ENCODE data around the gene SUGT1.
A peak's percentile ranks its signal among the peaks of the same experiment; 100 is the strongest.

DNA sequence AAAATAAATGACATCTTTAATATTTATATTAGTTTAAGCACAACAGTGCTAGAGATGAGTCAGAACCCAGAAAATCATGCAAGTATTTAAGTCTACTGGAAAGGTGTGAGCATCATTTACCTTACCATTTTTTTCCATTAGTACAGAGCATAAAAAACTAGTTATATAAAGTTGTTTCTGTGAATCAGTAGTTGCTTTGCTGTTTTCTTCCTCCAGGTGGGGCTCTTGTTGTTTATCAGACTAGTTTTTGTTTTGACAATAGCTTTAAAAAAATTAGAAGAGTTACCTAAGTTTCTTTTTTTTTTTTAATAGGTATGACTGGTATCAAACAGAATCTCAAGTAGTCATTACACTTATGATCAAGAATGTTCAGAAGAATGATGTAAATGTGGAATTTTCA is 12.7 kb downstream of the SUGT1 start:
- TF ChIP-seq POLR2AphosphoS5 (IDR thresholded peaks at IDR 0.05) (no peak), EP300 (IDR thresholded peaks at IDR 0.05) (no peak), POLR2A (IDR thresholded peaks at IDR 0.05) (no peak)
- TF ChIP-seq, protein P1, sequence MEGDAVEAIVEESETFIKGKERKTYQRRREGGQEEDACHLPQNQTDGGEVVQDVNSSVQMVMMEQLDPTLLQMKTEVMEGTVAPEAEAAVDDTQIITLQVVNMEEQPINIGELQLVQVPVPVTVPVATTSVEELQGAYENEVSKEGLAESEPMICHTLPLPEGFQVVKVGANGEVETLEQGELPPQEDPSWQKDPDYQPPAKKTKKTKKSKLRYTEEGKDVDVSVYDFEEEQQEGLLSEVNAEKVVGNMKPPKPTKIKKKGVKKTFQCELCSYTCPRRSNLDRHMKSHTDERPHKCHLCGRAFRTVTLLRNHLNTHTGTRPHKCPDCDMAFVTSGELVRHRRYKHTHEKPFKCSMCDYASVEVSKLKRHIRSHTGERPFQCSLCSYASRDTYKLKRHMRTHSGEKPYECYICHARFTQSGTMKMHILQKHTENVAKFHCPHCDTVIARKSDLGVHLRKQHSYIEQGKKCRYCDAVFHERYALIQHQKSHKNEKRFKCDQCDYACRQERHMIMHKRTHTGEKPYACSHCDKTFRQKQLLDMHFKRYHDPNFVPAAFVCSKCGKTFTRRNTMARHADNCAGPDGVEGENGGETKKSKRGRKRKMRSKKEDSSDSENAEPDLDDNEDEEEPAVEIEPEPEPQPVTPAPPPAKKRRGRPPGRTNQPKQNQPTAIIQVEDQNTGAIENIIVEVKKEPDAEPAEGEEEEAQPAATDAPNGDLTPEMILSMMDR (IDR thresholded peaks at IDR 0.05): peak in 2 of 7 experiments; percentile 14 to 15

Data from stomach (tissue), 4 donors.